H1 (cell line): ENCODE measurements around the gene TANC1. TPM values are rescaled to one million over a fixed set of nuclear protein-coding genes. Genes with fewer than 3 reads are reported as not detected.

Source experiments
- CTCF ChIA-PET: fragments of 300-600 bp; sonication (Branson Sonifier 250); formaldehyde crosslinking; loops from one replicate; lab custom pipeline; 2021; ENCODE audit not compliant: partially characterized antibody; lab: Charles Lee
- POLR2A ChIA-PET: fragments of 300-600 bp; sonication (Branson Sonifier 250); formaldehyde crosslinking; loops from one replicate; lab custom pipeline; 2021; ENCODE audit warnings: inconsistent platforms; ENCODE audit not compliant: partially characterized antibody; lab: Charles Lee
- DNase-seq, 2 experiments: peaks; one replicate each; pipeline versions ENCODE4 v3.0.0 to v3.0.0-alpha.2; 2010 to 2022; ENCODE audit warnings: low spot score in 2 of 2, low read depth in 1 of 2, mixed read lengths in 1 of 2
- FAIRE-seq: peaks from 2 replicates; lab custom pipeline; 2011; peaks lifted over from hg19 to GRCh38; lab: Jason Lieb, UNC
- H2AFZ ChIP-seq: 2 replicates; pipeline ENCODE4 v1.8.1; 2012; ENCODE audit warnings: low read length, inconsistent platforms
- H2AK5ac ChIP-seq: 2 replicates; pipeline ENCODE4 v1.6.1; 2013; ENCODE audit warnings: low read depth, low read length
- H2BK120ac ChIP-seq: replicated peaks from 2 replicates; pipeline ENCODE3; 2013; ENCODE audit warnings: low read depth, low read length, inconsistent platforms
- H2BK12ac ChIP-seq: 2 replicates; pipeline ENCODE4 v1.6.1; 2013; ENCODE audit warnings: low read depth, low read length
- H2BK15ac ChIP-seq: 2 replicates; pipeline ENCODE4 v1.6.1; 2013; ENCODE audit warnings: low read length
- H2BK20ac ChIP-seq: 2 replicates; pipeline ENCODE4 v1.6.1; 2013; ENCODE audit warnings: low read length
- H2BK5ac ChIP-seq: 2 replicates; pipeline ENCODE4 v1.6.1; 2013; ENCODE audit warnings: low read depth, low read length
- H3K14ac ChIP-seq: 2 replicates; pipeline ENCODE4 v1.6.1; 2013; ENCODE audit warnings: inconsistent platforms; ENCODE audit not compliant: insufficient read length
- H3K18ac ChIP-seq: 2 replicates; pipeline ENCODE4 v1.6.1; 2013; ENCODE audit warnings: low read length; ENCODE audit errors: extremely low read depth
- H3K23ac ChIP-seq: 2 replicates; pipeline ENCODE4 v1.6.1; 2013; ENCODE audit warnings: inconsistent platforms; ENCODE audit not compliant: insufficient read length
- H3K23me2 ChIP-seq: 2 replicates; pipeline ENCODE4 v1.6.1; 2013; ENCODE audit warnings: low read depth, low read length
- H3K27ac ChIP-seq: 2 replicates; pipeline ENCODE4 v1.6.1; 2011; ENCODE audit warnings: low read depth, low read length, inconsistent platforms
- H3K27me3 ChIP-seq, 4 experiments: replicated peaks in 1 of 4; 1 replicate in 1 of 4; 2 replicates in 3 of 4; pipeline versions ENCODE4 v1.6.1 to v1.8.1; 2011 to 2013; ENCODE audit warnings: low read length in 3 of 4, mild to moderate bottlenecking in 3 of 4, inconsistent platforms in 2 of 4, mixed read lengths in 2 of 4, moderate library complexity in 1 of 4; ENCODE audit not compliant: control insufficient read depth in 3 of 4, insufficient read depth in 3 of 4; ENCODE audit errors: extremely low read depth in 1 of 4
- H3K36me3 ChIP-seq, 4 experiments: 2 replicates each; pipeline versions ENCODE4 v1.6.1 to v1.8.1; 2011 to 2013; ENCODE audit warnings: mild to moderate bottlenecking in 4 of 4, low read length in 3 of 4, moderate library complexity in 2 of 4, control low read depth in 1 of 4, inconsistent platforms in 1 of 4; ENCODE audit not compliant: insufficient read depth in 4 of 4, control insufficient read depth in 2 of 4
- H3K4ac ChIP-seq: replicated peaks from 2 replicates; pipeline ENCODE3; 2013; ENCODE audit warnings: low read length, low read depth, mixed read lengths, inconsistent platforms; ENCODE audit not compliant: insufficient read length
- H3K4me1 ChIP-seq, 4 experiments: replicated peaks in 1 of 4; 1 replicate in 1 of 4; 2 replicates in 3 of 4; pipeline versions ENCODE4 v1.6.1 to v1.8.1; 2011 to 2013; ENCODE audit warnings: low read length in 3 of 4, inconsistent platforms in 2 of 4, mixed read lengths in 1 of 4; ENCODE audit not compliant: insufficient read depth in 4 of 4, control insufficient read depth in 3 of 4
- H3K4me2 ChIP-seq, 2 experiments: 2 replicates each; pipeline versions ENCODE4 v1.6.1 to v1.8.1; 2011 to 2013; ENCODE audit warnings: low read depth in 2 of 2, low read length in 2 of 2, control low read depth in 1 of 2, inconsistent platforms in 1 of 2, mild to moderate bottlenecking in 1 of 2; ENCODE audit not compliant: insufficient read depth in 1 of 2
- H3K4me3 ChIP-seq, 4 experiments: fragments of 200-600, 300-600 bp in 1 of 4; sonication (generic), shearing (Covaris generic), sonication (Bioruptor Twin) in 1 of 4; 2 replicates each; pipeline versions ENCODE4 v1.5.1 to v1.8.1; 2011 to 2016; ENCODE audit warnings: low read length in 4 of 4, low read depth in 3 of 4, control low read depth in 2 of 4, inconsistent platforms in 2 of 4, mild to moderate bottlenecking in 2 of 4, mixed read lengths in 1 of 4, moderate library complexity in 1 of 4; ENCODE audit not compliant: insufficient read depth in 2 of 4; ENCODE audit errors: extremely low read depth in 1 of 4
- H3K56ac ChIP-seq: replicated peaks from 2 replicates; pipeline ENCODE3; 2013; ENCODE audit warnings: low read depth, mild to moderate bottlenecking, mixed read lengths, low read length, inconsistent platforms; ENCODE audit not compliant: insufficient read length
- H3K79me1 ChIP-seq: 2 replicates; pipeline ENCODE4 v1.6.1; 2013; ENCODE audit warnings: low read depth, low read length, control low read depth
- H3K79me2 ChIP-seq, 2 experiments: 2 replicates each; pipeline versions ENCODE4 v1.6.1 to v1.8.1; 2012 to 2013; ENCODE audit warnings: low read length in 2 of 2, mild to moderate bottlenecking in 2 of 2, inconsistent platforms in 1 of 2; ENCODE audit not compliant: insufficient read depth in 2 of 2, control insufficient read depth in 1 of 2
- H3K9ac ChIP-seq, 4 experiments: replicated peaks in 1 of 4; 1 replicate in 1 of 4; 2 replicates in 3 of 4; pipeline versions ENCODE4 v1.6.1 to v1.8.1; 2011 to 2013; ENCODE audit warnings: low read depth in 3 of 4, low read length in 3 of 4, control low read depth in 2 of 4, mild to moderate bottlenecking in 2 of 4, moderate library complexity in 2 of 4, inconsistent platforms in 1 of 4; ENCODE audit errors: extremely low read depth in 1 of 4
- H3K9me3 ChIP-seq, 2 experiments: 2 replicates each; pipeline versions ENCODE4 v1.6.1 to v1.8.1; 2012 to 2013; ENCODE audit warnings: mild to moderate bottlenecking in 2 of 2, moderate library complexity in 2 of 2, control low read depth in 1 of 2, inconsistent platforms in 1 of 2, low read depth in 1 of 2, low read length in 1 of 2, mixed read lengths in 1 of 2; ENCODE audit not compliant: insufficient read depth in 2 of 2
- H4K20me1 ChIP-seq, 2 experiments: replicated peaks in 1 of 2; 2 replicates each; pipeline versions ENCODE3 to v1.8.1; 2011 to 2013; ENCODE audit warnings: inconsistent platforms in 2 of 2, low read length in 2 of 2, mild to moderate bottlenecking in 1 of 2; ENCODE audit not compliant: insufficient read depth in 2 of 2, control insufficient read depth in 1 of 2
- H4K5ac ChIP-seq: 2 replicates; pipeline ENCODE4 v1.6.1; 2013; ENCODE audit warnings: low read length, low read depth, mixed read lengths, inconsistent platforms; ENCODE audit not compliant: insufficient read length
- H4K8ac ChIP-seq: 2 replicates; pipeline ENCODE4 v1.8.0; 2013; ENCODE audit warnings: mild to moderate bottlenecking, moderate library complexity, low read length, inconsistent platforms; ENCODE audit not compliant: insufficient read depth; ENCODE audit errors: extremely low read depth
- H4K91ac ChIP-seq: replicated peaks from 2 replicates; pipeline ENCODE3; 2013; ENCODE audit warnings: low read length, mixed read lengths, inconsistent platforms; ENCODE audit not compliant: insufficient read length
- RFX5 ChIP-seq: IDR thresholded peaks from 2 replicates; pipeline ENCODE4 v1.6.1; 2011; ENCODE audit warnings: low read depth, low read length, improper control_type of control experiment, borderline replicate concordance
- WGBS, 2 experiments: shearing (Covaris generic) in 1 of 2; methylation state at CpG; one replicate each; pipeline versions ENCODE4 v1.1.6 to v1.1.7; 2013 to 2015; ENCODE audit warnings: low lambda C conversion rate in 2 of 2, mixed read lengths in 2 of 2, inconsistent platforms in 1 of 2, low coverage in 1 of 2, missing lambda C conversion rate in 1 of 2; ENCODE audit not compliant: insufficient replicate concordance in 2 of 2, insufficient coverage in 1 of 2, insufficient read length in 1 of 2; ENCODE audit errors: extremely low coverage in 1 of 2, missing lambda C conversion rate in 1 of 2; 5-methylcytosine and 5-hydroxymethylcytosine counted together
- polyA plus RNA-seq, 7 experiments: library from polyadenylated mRNA; depleted of rRNA in 3 of 7; stranded (reverse) in 5 of 7; unstranded in 2 of 7; fragments of >200 nt in 5 of 7; fragments of 200-250 nt in 2 of 7; gene quantifications; 1 replicate in 5 of 7; 2 replicates in 1 of 7; 4 replicates in 1 of 7; pipeline versions ENCODE4 v1.2.1 to v1.2.3, GENCODE V29; 2011 to 2013; ENCODE audit warnings: missing spikeins in 2 of 7, mixed read lengths in 2 of 7
- total RNA-seq: library from RNA; stranded (reverse); fragmentation: NEBNext Ultra II Directional; extraction: Animal tissue kit (Norgen Biotek cat#: 25700); gene quantifications from 2 replicates; pipeline ENCODE4 v1.2.1, GENCODE V29; 2021

The TANC1 gene
- total and polyA plus RNA-seq, 2 of the 8 experiments (the other 6 are each of a cell fraction or from before 2014, with no cell fraction given): 4.1 to 7.6 TPM

- H3K18ac ChIP-seq: no peak overlapping the region
- no peak for FAIRE-seq
- H2AK5ac ChIP-seq: no peak overlapping the region
- CTCF ChIA-PET: interaction anchor here (0.6 to 2.3 kb wide), 10 partner anchors 12 to 801 kb away, joined by 3 to 8 read pairs (median 3); no protein-coding TSS in a partner anchor
- no peak overlapping the region for H3K27ac ChIP-seq
- no peak for TF ChIP-seq RFX5
- no peaks in the 10 kb centered on the region for H3K79me1 ChIP-seq
- H2AFZ ChIP-seq: no peak overlapping the region
- H2BK15ac ChIP-seq: no peak overlapping the region
- H4K91ac ChIP-seq: no peak overlapping the region
- no peak overlapping the region for H3K4me2 ChIP-seq
- no peaks in the 10 kb centered on the region for H3K79me2 ChIP-seq
- H3K23ac ChIP-seq: no peak overlapping the region
- no peaks in the 10 kb centered on the region for H3K9me3 ChIP-seq
- no peak overlapping the region for H4K8ac ChIP-seq
- H2BK20ac ChIP-seq: no peak overlapping the region
- no peaks in the 10 kb centered on the region for H3K36me3 ChIP-seq
- H3K4me1 ChIP-seq: no peaks in the 10 kb centered on the region; a peak in 2 of 7 replicates
- H2BK12ac ChIP-seq: no peak overlapping the region
- H3K4me3 ChIP-seq: no peak overlapping the region
- WGBS, 2 experiments: 91% methylated on average over 14 of the region's 14 CpGs; no CpG with 5 or more reads in 1 of the 2 experiments
- no peak for DNase-seq
- no peaks in the 10 kb centered on the region for H3K23me2 ChIP-seq
- POLR2A ChIA-PET: no interaction called here
- H3K14ac ChIP-seq: no peak overlapping the region
- H4K20me1 ChIP-seq: no peaks in the 10 kb centered on the region
- H2BK5ac ChIP-seq: no peak overlapping the region
- no peak overlapping the region for H3K4ac ChIP-seq
- H3K27me3 ChIP-seq: no peaks in the 10 kb centered on the region
- no peak overlapping the region for H2BK120ac ChIP-seq
- no peak overlapping the region for H3K56ac ChIP-seq
- H4K5ac ChIP-seq: no peak overlapping the region
- no peak overlapping the region for H3K9ac ChIP-seq
Observed at GRCh38 chr2:159196393-159196925, 228.0 kb downstream of the TANC1 start.
